ENCODE results near the gene PCDHGC5.

GRCh38 chr5:141486091-141486490 lies 2.8 kb upstream of the PCDHGC5 start:
- TF ChIP-seq CTCF (IDR thresholded peaks at IDR 0.05) (no peak), POLR2A (IDR thresholded peaks at IDR 0.05) (no peak), EP300 (IDR thresholded peaks at IDR 0.05) (no peak)

Data from tibial nerve (tissue), 4 donors.